OCI-LY3 (cell line): ENCODE data around the gene NAA30.

ENCODE experiments used
- H2AFZ ChIP-seq: fragments of 200-600, 300-600 bp; shearing (Covaris generic); 2 replicates; pipeline ENCODE4 v1.6.0; 2014; ENCODE audit warnings: antibody characterized with exemption, low read depth, low read length
- H3K27ac ChIP-seq: fragments of 200-600, 300-600 bp; sonication (generic); 2 replicates; pipeline ENCODE4 v1.5.1; 2014; ENCODE audit warnings: mild to moderate bottlenecking, low read length, moderate library complexity, mixed read lengths
- H3K27me3 ChIP-seq: fragments of 200-600, 300-600 bp; sonication (generic); 2 replicates; pipeline ENCODE4 v1.6.1; 2014; ENCODE audit warnings: low read depth, low read length, mixed read lengths
- H3K36me3 ChIP-seq: fragments of 200-600, 300-600 bp; sonication (generic); replicated peaks from 2 replicates; pipeline ENCODE3; 2014; ENCODE audit warnings: low read depth, low read length, mixed read lengths
- H3K4me1 ChIP-seq: fragments of 300-600, 200-600 bp; sonication (generic); 2 replicates; pipeline ENCODE4 v1.6.1; 2014; ENCODE audit warnings: low read length, mixed read lengths
- H3K4me2 ChIP-seq: fragments of 200-600, 300-600 bp; sonication (generic); 2 replicates; pipeline ENCODE4 v1.6.1; 2014; ENCODE audit warnings: low read length, mixed read lengths
- H3K4me3 ChIP-seq: fragments of 300-600, 200-600 bp; sonication (generic); 2 replicates; pipeline ENCODE4 v1.5.1; 2014; ENCODE audit warnings: antibody characterized with exemption, mild to moderate bottlenecking, low read length, moderate library complexity
- H3K79me2 ChIP-seq: fragments of 300-600, 200-600 bp; shearing (Covaris generic); 2 replicates; pipeline ENCODE4 v1.6.1; 2014; ENCODE audit warnings: mild to moderate bottlenecking, low read length, mixed read lengths
- H3K9ac ChIP-seq: fragments of 300-600, 200-600 bp; shearing (Covaris generic); 2 replicates; pipeline ENCODE4 v1.6.0; 2014; ENCODE audit warnings: mild to moderate bottlenecking, low read length, moderate library complexity
- H3K9me3 ChIP-seq: fragments of 200-600, 300-600 bp; shearing (Covaris generic); 2 replicates; pipeline ENCODE4 v1.6.1; 2014; ENCODE audit warnings: low read length, mixed read lengths; ENCODE audit not compliant: insufficient read depth
- H4K20me1 ChIP-seq: fragments of 200-600, 300-600 bp; sonication (generic); 2 replicates; pipeline ENCODE4 v1.6.1; 2016; ENCODE audit warnings: low read length, mixed read lengths; ENCODE audit not compliant: insufficient read depth
- EZH2phosphoT487 ChIP-seq: fragments of 200-600 bp; shearing (Covaris generic); IDR thresholded peaks from 2 replicates; pipeline ENCODE4 v1.6.1; 2018; ENCODE audit warnings: antibody characterized with exemption, mixed run types, low read depth
- TF ChIP-seq, protein P1 (sequence below): fragments of 200-600, 300-600 bp; sonication (generic); IDR thresholded peaks from 2 replicates; pipeline ENCODE4 v1.5.1; 2014; ENCODE audit warnings: antibody characterized with exemption, low read length, low read depth

Gene NAA30

GRCh38 chr14:57388067-57388466 lies 2.3 kb upstream of the NAA30 start:
- no peak overlapping the region for H2AFZ ChIP-seq
- peaks cover 25% of the 10 kb centered on the region for H3K79me2 ChIP-seq
- no peaks in the 10 kb centered on the region for H3K27me3 ChIP-seq

GRCh38 chr14:57389646-57390036 lies 745 bp upstream of the NAA30 start:
- H3K36me3 ChIP-seq = peaks cover 15% of the 10 kb centered on the region
- H4K20me1 ChIP-seq = peaks cover 8% of the 10 kb centered on the region
- TF ChIP-seq, protein P1, sequence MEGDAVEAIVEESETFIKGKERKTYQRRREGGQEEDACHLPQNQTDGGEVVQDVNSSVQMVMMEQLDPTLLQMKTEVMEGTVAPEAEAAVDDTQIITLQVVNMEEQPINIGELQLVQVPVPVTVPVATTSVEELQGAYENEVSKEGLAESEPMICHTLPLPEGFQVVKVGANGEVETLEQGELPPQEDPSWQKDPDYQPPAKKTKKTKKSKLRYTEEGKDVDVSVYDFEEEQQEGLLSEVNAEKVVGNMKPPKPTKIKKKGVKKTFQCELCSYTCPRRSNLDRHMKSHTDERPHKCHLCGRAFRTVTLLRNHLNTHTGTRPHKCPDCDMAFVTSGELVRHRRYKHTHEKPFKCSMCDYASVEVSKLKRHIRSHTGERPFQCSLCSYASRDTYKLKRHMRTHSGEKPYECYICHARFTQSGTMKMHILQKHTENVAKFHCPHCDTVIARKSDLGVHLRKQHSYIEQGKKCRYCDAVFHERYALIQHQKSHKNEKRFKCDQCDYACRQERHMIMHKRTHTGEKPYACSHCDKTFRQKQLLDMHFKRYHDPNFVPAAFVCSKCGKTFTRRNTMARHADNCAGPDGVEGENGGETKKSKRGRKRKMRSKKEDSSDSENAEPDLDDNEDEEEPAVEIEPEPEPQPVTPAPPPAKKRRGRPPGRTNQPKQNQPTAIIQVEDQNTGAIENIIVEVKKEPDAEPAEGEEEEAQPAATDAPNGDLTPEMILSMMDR = no peak
- no peak for TF ChIP-seq EZH2phosphoT487
- peak overlapping the region; percentile 71 for H2AFZ ChIP-seq
- peak overlapping the region; percentile 89 for H3K4me2 ChIP-seq
- peaks cover 41% of the 10 kb centered on the region for H3K79me2 ChIP-seq
- peaks cover 35% of the 10 kb centered on the region for H3K4me1 ChIP-seq
- H3K9me3 ChIP-seq = no peaks in the 10 kb centered on the region
- H3K27me3 ChIP-seq = no peaks in the 10 kb centered on the region
- peak overlapping the region; percentile 82 for H3K4me3 ChIP-seq
- H3K27ac ChIP-seq = peak overlapping the region; percentile 63
- H3K9ac ChIP-seq = peak overlapping the region; percentile 88

More at GRCh38 chr14:57388067-57388466, 2.3 kb upstream of the NAA30 start:
- H3K4me2 ChIP-seq = no peak overlapping the region
- H3K4me3 ChIP-seq = no peak overlapping the region
- H3K27ac ChIP-seq = no peak overlapping the region
- peaks cover 8% of the 10 kb centered on the region for H4K20me1 ChIP-seq
- no peaks in the 10 kb centered on the region for H3K9me3 ChIP-seq
- H3K9ac ChIP-seq = no peak overlapping the region
- no peak for TF ChIP-seq EZH2phosphoT487
- TF ChIP-seq, protein P1 = no peak
- peaks cover 33% of the 10 kb centered on the region for H3K4me1 ChIP-seq
- H3K36me3 ChIP-seq = peaks cover 8% of the 10 kb centered on the region

DNA sequence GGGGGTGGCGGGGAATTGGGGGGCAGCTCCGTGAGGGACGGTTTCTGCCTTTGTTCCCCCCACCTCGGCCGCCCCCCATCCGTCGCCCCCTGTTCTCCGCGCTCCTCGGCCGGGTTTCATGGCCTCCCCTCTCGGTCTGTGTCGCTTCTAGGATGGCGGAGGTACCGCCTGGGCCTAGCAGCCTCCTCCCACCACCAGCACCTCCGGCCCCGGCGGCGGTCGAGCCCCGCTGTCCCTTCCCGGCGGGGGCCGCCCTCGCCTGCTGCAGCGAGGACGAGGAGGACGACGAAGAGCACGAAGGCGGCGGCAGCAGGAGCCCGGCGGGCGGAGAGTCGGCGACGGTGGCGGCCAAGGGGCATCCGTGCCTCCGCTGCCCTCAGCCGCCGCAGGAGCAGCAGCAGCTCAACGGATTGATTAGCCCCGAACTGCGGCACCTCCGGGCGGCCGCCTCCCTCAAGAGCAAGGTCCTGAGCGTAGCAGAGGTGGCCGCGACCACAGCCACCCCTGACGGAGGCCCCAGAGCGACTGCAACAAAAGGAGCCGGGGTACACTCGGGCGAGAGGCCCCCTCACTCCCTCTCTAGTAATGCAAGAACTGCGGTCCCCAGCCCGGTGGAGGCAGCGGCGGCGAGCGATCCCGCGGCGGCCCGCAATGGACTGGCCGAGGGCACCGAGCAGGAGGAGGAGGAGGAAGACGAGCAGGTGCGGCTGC lies 575 bp downstream of the NAA30 start:
- peak overlapping the region; percentile 93 for H3K4me2 ChIP-seq
- H3K36me3 ChIP-seq = peaks cover 15% of the 10 kb centered on the region
- peak overlapping the region; percentile 82 for H3K4me3 ChIP-seq
- H3K9me3 ChIP-seq = no peaks in the 10 kb centered on the region
- H4K20me1 ChIP-seq = peaks cover 8% of the 10 kb centered on the region
- peaks cover 46% of the 10 kb centered on the region for H3K79me2 ChIP-seq
- no peak for TF ChIP-seq EZH2phosphoT487
- TF ChIP-seq, protein P1 = no peak
- peak overlapping the region; percentile 88 for H3K9ac ChIP-seq
- peak overlapping the region; percentile 49 for H2AFZ ChIP-seq
- peak overlapping the region; percentile 40 for H3K27ac ChIP-seq
- peaks cover 25% of the 10 kb centered on the region for H3K4me1 ChIP-seq
- no peaks in the 10 kb centered on the region for H3K27me3 ChIP-seq

GRCh38 chr14:57391517-57392195 lies 1.3 kb downstream of the NAA30 start:
- Histone ChIP-seq H3K9me3 (no peaks in the 10 kb centered on the region), H3K36me3 (peaks cover 15% of the 10 kb centered on the region), H4K20me1 (peaks cover 8% of the 10 kb centered on the region), H3K4me1 (peaks cover 25% of the 10 kb centered on the region), H3K4me3 (peak overlapping the region; percentile 82), H2AFZ (no peak overlapping the region), H3K9ac (peak overlapping the region; percentile 88), H3K79me2 (peaks cover 46% of the 10 kb centered on the region), H3K4me2 (peak overlapping the region; percentile 93), H3K27ac (no peak overlapping the region; the same call in 1 of the 2 replicates), H3K27me3 (no peaks in the 10 kb centered on the region)
- TF ChIP-seq, protein P1 = no peak
- no peak for TF ChIP-seq EZH2phosphoT487
